ENCODE measurements around the gene MEI4.

- TF ChIP-seq CTCF (IDR thresholded peaks at IDR 0.05), result no peak
- no peak for TF ChIP-seq EZH2 (IDR thresholded peaks at IDR 0.05)
Measured at GRCh38 chr6:77879527-77879926, 226.7 kb downstream of the MEI4 start.

All from neural progenitor cell (in vitro differentiated cells).